HG02642 (cell line): ENCODE results near the gene SPRR2G.
"Not testable (repeated sequence)": the region's sequence is repeated elsewhere in the genome, so short reads cannot be mapped to it uniquely, and the experiment has no call there.

ENCODE experiments used
- ATAC-seq: cut with Tn5 transposase; IDR thresholded peaks from one replicate; pipeline ENCODE4 v1.9.1; 2021; ENCODE audit warnings: mild to moderate bottlenecking; ENCODE audit not compliant: unreplicated experiment, poor library complexity

SPRR2G gene

GRCh38 chr1:153119491-153119971 lies 31.2 kb downstream of the SPRR2G start:
- no peak for ATAC-seq

GRCh38 chr1:153115264-153115663 lies 35.4 kb downstream of the SPRR2G start:
- ATAC-seq: not testable (repeated sequence)

GRCh38 chr1:153113416-153113815 lies 37.3 kb downstream of the SPRR2G start, which contains the start of gene SPRR2F:
TSS of gene SPRR2F (minus strand) at chr1:153113516. CDS start at chr1:153112733, 783 bp downstream.
- no peak for ATAC-seq

DNA sequence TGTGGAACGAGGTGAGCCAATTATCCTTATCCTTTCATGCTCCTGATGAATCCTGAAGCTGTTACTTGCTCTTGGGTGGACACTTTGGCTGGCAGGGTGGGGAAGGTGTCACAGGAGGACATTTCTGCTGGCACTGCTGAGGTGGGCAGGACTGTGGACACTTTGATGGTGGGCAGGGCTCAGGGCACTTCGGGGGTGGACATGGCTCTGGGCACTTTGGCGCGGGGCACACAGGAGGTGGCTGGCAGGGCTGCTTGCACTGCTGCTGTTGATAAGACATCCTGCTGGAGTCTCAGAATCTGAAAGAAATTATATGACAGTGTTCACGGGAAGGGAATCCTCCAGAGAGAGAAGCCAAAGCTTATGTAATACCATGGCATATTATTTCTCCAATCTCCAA lies 38.2 kb downstream of the SPRR2G start:
- ATAC-seq: not testable (repeated sequence)

- ATAC-seq: no peak
Measured at GRCh38 chr1:153100245-153100644, 50.4 kb downstream of the SPRR2G start.
